HepG2 (cell line): ENCODE measurements around the gene GBA3. TPM values are rescaled to one million over a fixed set of nuclear protein-coding genes. Genes with fewer than 3 reads are reported as not detected.
A peak's percentile ranks its signal among the peaks of the same experiment; 100 is the strongest.

Source experiments
- ATAC-seq: fragments of 200-7000 bp; cut with Tn5 transposase; 3 replicates; pipeline ENCODE4 v1.9.1; 2020; ENCODE audit warnings: mild to moderate bottlenecking, moderate library complexity
- Bru-seq: library from RNA; stranded (reverse); fragments of 400-500 nt; gene quantifications from one replicate; lab custom pipeline; 2021; lab: Mats Ljungman, UMichigan
- BruChase-seq, 2 experiments: library from RNA; stranded (reverse); fragments of 400-500 nt; gene quantifications; one replicate each; lab custom pipeline; 2021; lab: Mats Ljungman, UMichigan
- BruUV-seq: library from RNA; stranded (reverse); fragments of 400-500 nt; replicated peaks from 2 replicates; lab custom pipeline; 2021; lab: Mats Ljungman, UMichigan
- CTCF ChIA-PET: fragments of 300-600 bp; formaldehyde crosslinking; extraction: SDS; loops from one replicate; lab custom pipeline; 2021; ENCODE audit warnings: low total read pairs, inconsistent platforms, low intra/inter-chr PET ratio; lab: Yijun Ruan, JAX
- POLR2A ChIA-PET: fragments of 350-600 bp; sonication (Branson Sonifier 250); formaldehyde crosslinking; loops from one replicate; lab custom pipeline; 2020; ENCODE audit warnings: antibody characterized with exemption, inconsistent platforms; lab: Yijun Ruan, JAX
- DNase-seq: peaks from one replicate; pipeline ENCODE4 v3.0.0-alpha.2; 2015; ENCODE audit warnings: low spot score
- FAIRE-seq: peaks from 3 replicates; lab custom pipeline; 2011; peaks lifted over from hg19 to GRCh38; lab: Jason Lieb, UNC
- H2AFZ ChIP-seq: one replicate; pipeline ENCODE4 v1.6.1; 2011; ENCODE audit warnings: low read length, inconsistent platforms
- H3K27ac ChIP-seq: fragments of 300-600 bp; 3 replicates; pipeline ENCODE4 v1.8.0; 2011; ENCODE audit warnings: mixed run types, mild to moderate bottlenecking, mixed read lengths, low read length, inconsistent platforms; ENCODE audit not compliant: insufficient read depth; ENCODE audit errors: extremely low read length
- H3K27me3 ChIP-seq, 2 experiments: fragments of 200-600 bp in 1 of 2; 2 replicates in 1 of 2; 3 replicates in 1 of 2; pipeline versions ENCODE4 v1.6.0 to v1.8.0; 2011; ENCODE audit warnings: low read length in 2 of 2, mild to moderate bottlenecking in 2 of 2, moderate library complexity in 2 of 2, inconsistent platforms in 1 of 2; ENCODE audit not compliant: insufficient read depth in 2 of 2, control insufficient read depth in 1 of 2
- H3K36me3 ChIP-seq, 2 experiments: fragments of 200-600 bp in 1 of 2; replicated peaks in 1 of 2; 2 replicates in 1 of 2; 3 replicates in 1 of 2; pipeline versions ENCODE4 v1.5.1 to v1.8.0; 2011; ENCODE audit warnings: low read length in 2 of 2, inconsistent platforms in 1 of 2; ENCODE audit not compliant: insufficient read depth in 2 of 2, control insufficient read depth in 1 of 2
- H3K4me1 ChIP-seq: 2 replicates; pipeline ENCODE4 v1.5.1; 2012; ENCODE audit warnings: low read length, inconsistent platforms; ENCODE audit not compliant: insufficient read depth
- H3K4me2 ChIP-seq: 2 replicates; pipeline ENCODE4 v1.6.0; 2011; ENCODE audit warnings: low read depth, low read length, inconsistent platforms
- H3K4me3 ChIP-seq, 3 experiments: fragments of 200-600 bp in 1 of 3; sonication (generic), shearing (Covaris generic) in 1 of 3; replicated peaks in 1 of 3; 2 replicates each; pipeline ENCODE4 v1.5.1; 2011 to 2016; ENCODE audit warnings: low read length in 3 of 3, inconsistent platforms in 2 of 3, low read depth in 2 of 3, mild to moderate bottlenecking in 2 of 3, control low read depth in 1 of 3, mixed read lengths in 1 of 3; ENCODE audit not compliant: insufficient read depth in 1 of 3
- H3K79me2 ChIP-seq: one replicate; pipeline ENCODE4 v1.6.1; 2011; ENCODE audit warnings: low read length, inconsistent platforms; ENCODE audit not compliant: insufficient read depth
- H3K9ac ChIP-seq: 2 replicates; pipeline ENCODE4 v1.6.0; 2011; ENCODE audit warnings: mild to moderate bottlenecking, low read depth, low read length, inconsistent platforms; ENCODE audit not compliant: insufficient read depth
- H3K9me3 ChIP-seq: 2 replicates; pipeline ENCODE4 v1.5.1; 2012; ENCODE audit warnings: mild to moderate bottlenecking, low read length
- H4K20me1 ChIP-seq: 2 replicates; pipeline ENCODE4 v1.6.0; 2011; ENCODE audit warnings: inconsistent platforms, mild to moderate bottlenecking, low read length, moderate library complexity; ENCODE audit not compliant: insufficient read depth
- FOSL2 ChIP-seq: sonication (generic); formaldehyde crosslinking; IDR thresholded peaks from 2 replicates; pipeline ENCODE4 v1.4.0; 2020; ENCODE audit warnings: missing genetic modification reagents
- FOXP1 ChIP-seq, 2 experiments: fragments of 450-650 bp in 1 of 2; IDR thresholded peaks; 2 replicates each; pipeline ENCODE4 v1.6.1; 2017 to 2018; ENCODE audit warnings: antibody characterized with exemption in 1 of 2
- IKZF4 ChIP-seq: sonication (generic); formaldehyde crosslinking; IDR thresholded peaks from 2 replicates; pipeline ENCODE4 v1.5.1; 2020; ENCODE audit warnings: borderline replicate concordance, mild to moderate bottlenecking, low read depth, missing genetic modification reagents; ENCODE audit errors: not compliant biosample characterization
- LRRFIP1 ChIP-seq: sonication (generic); formaldehyde crosslinking; conservative IDR thresholded peaks from 2 replicates; pipeline ENCODE4 v1.4.0; 2020; ENCODE audit warnings: missing genetic modification reagents
- PRMT3 ChIP-seq: sonication (generic); formaldehyde crosslinking; IDR thresholded peaks from 2 replicates; pipeline ENCODE4 v1.8.1; 2022; ENCODE audit warnings: low read depth, mild to moderate bottlenecking, moderate library complexity, missing genetic modification reagents, borderline replicate concordance
- SALL1 ChIP-seq: sonication (generic); formaldehyde crosslinking; IDR thresholded peaks from 2 replicates; pipeline ENCODE4 v1.8.0; 2022; ENCODE audit warnings: mild to moderate bottlenecking, missing genetic modification reagents
- ZNF282 ChIP-seq: fragments of 450-650 bp; IDR thresholded peaks from 2 replicates; pipeline ENCODE4 v1.6.1; 2018; ENCODE audit not compliant: partially characterized antibody
- ZNF564 ChIP-seq: sonication (generic); formaldehyde crosslinking; IDR thresholded peaks from 2 replicates; pipeline ENCODE4 v1.8.1; 2023; ENCODE audit warnings: mild to moderate bottlenecking, missing genetic modification reagents
- WGBS: methylation state at CpG from one replicate; pipeline ENCODE4 v1.1.6; 2017; ENCODE audit warnings: low lambda C conversion rate; 5-methylcytosine and 5-hydroxymethylcytosine counted together
- in situ Hi-C: cut with HindIII; loops from 2 replicates; pipeline ENCODE4 v1.10.0; 2017; ENCODE audit warnings: low pct_unique_long_range_greater_than_20kb; ENCODE audit not compliant: extremely low pct_ligation_motif_present
- intact Hi-C: fragments of 100-400 bp; cut with micrococcal nuclease; formaldehyde crosslinking; loops from one replicate; pipeline ENCODE4 v1.10.0; 2022; ENCODE audit not compliant: unreplicated experiment
- long read RNA-seq, 2 experiments: library from RNA in 1 of 2; library from polyadenylated mRNA in 1 of 2; stranded (forward) in 1 of 2; unstranded in 1 of 2; transcript quantifications; one replicate each; pipeline ENCODE4 v2.0.0, GENCODE V29; 2019 to 2022
- polyA minus RNA-seq, 3 experiments: library from RNA; depleted of rRNA, polyadenylated mRNA; stranded (reverse); fragments of >200 nt; gene quantifications; 2 replicates each; pipeline ENCODE4 v1.2.3, GENCODE V29; 2011; ENCODE audit warnings: low replicate concordance in 1 of 3
- polyA plus RNA-seq, 8 experiments: library from polyadenylated mRNA; depleted of rRNA in 3 of 8; stranded (reverse) in 7 of 8; unstranded in 1 of 8; fragments of >200 nt; fragmentation: Illumina TruSeq in 4 of 8; extraction: Trizol in 4 of 8; gene quantifications; 2 replicates each; pipeline versions ENCODE4 v1.2.1 to v1.2.3, GENCODE V29; 2011 to 2016; ENCODE audit warnings: low read depth in 4 of 8, missing spikeins in 1 of 8, mixed read lengths in 1 of 8; ENCODE audit not compliant: insufficient read depth in 1 of 8
- total RNA-seq, 5 experiments: library from RNA; depleted of rRNA; stranded (reverse); fragments of >200 nt; fragmentation: Illumina TruSeq; extraction: Trizol; gene quantifications; 2 replicates each; pipeline ENCODE4 v1.2.3, GENCODE V29; 2016; ENCODE audit warnings: low read depth in 1 of 5
- TF ChIP-seq, protein P1 (sequence below): sonication (generic); formaldehyde crosslinking; IDR thresholded peaks from 2 replicates; pipeline ENCODE4 v1.4.0; 2020; ENCODE audit warnings: missing genetic modification reagents

The GBA3 gene
- 0.15 and 0.18 TPM in 2 replicates for total RNA-seq (2016; rRNA removed; fragmentation: Illumina TruSeq; extraction: Trizol)
- total RNA-seq (2016; cell fraction: cytosol; rRNA removed; fragmentation: Illumina TruSeq; extraction: Trizol; ENCODE audit: low read depth) = 0.30 TPM in 1 of 2 replicates, not detected in the other
- total RNA-seq (2016; cell fraction: insoluble cytoplasmic fraction; rRNA removed; fragmentation: Illumina TruSeq; extraction: Trizol) = 0.11 and 0.13 TPM in 2 replicates
- 0.06 TPM in 1 of 2 replicates, not detected in the other for total RNA-seq (2016; cell fraction: membrane; rRNA removed; fragmentation: Illumina TruSeq; extraction: Trizol)
- total RNA-seq (2016; cell fraction: nucleus; rRNA removed; fragmentation: Illumina TruSeq; extraction: Trizol) = not detected in 2 replicates
- polyA plus RNA-seq (2011; rRNA removed) = 0.03 TPM in 1 of 2 replicates, not detected in the other
- 0.04 TPM in 1 of 2 replicates, not detected in the other for polyA plus RNA-seq (2011; cell fraction: cytosol; rRNA removed)
- polyA plus RNA-seq (2011; cell fraction: nucleus; rRNA removed) = not detected in 2 replicates
- 0.23 TPM in 1 of 2 replicates, not detected in the other for polyA plus RNA-seq (2012)
- polyA plus RNA-seq (2016; cell fraction: cytosol; fragmentation: Illumina TruSeq; extraction: Trizol; ENCODE audit: low read depth) = not detected in 2 replicates
- polyA plus RNA-seq (2016; cell fraction: insoluble cytoplasmic fraction; fragmentation: Illumina TruSeq; extraction: Trizol; ENCODE audit: low read depth) = 0.10 and 0.23 TPM in 2 replicates
- not detected in 2 replicates for polyA plus RNA-seq (2016; cell fraction: membrane; fragmentation: Illumina TruSeq; extraction: Trizol; ENCODE audit: low read depth)
- not detected in 2 replicates for polyA plus RNA-seq (2016; cell fraction: nucleus; fragmentation: Illumina TruSeq; extraction: Trizol; ENCODE audit: insufficient read depth, low read depth)
- not detected in 2 replicates for polyA minus RNA-seq (2011; rRNA and poly(A)+ RNA removed; ENCODE audit: low replicate concordance)
- not detected in 2 replicates for polyA minus RNA-seq (2011; cell fraction: cytosol; rRNA and poly(A)+ RNA removed)
- not detected in 2 replicates for polyA minus RNA-seq (2011; cell fraction: nucleus; rRNA and poly(A)+ RNA removed)
- percentile 8 among the genes with signal in this experiment for Bru-seq, nascent RNA
- percentile 5 among the genes with signal in this experiment for BruChase-seq, experiment 1, labeled RNA remaining after a 6-hour chase
- BruChase-seq, experiment 2, labeled RNA remaining after a 2-hour chase = percentile 7 among the genes with signal in this experiment
- long read RNA-seq, experiment 1, partial matches to known transcripts = 0 of 28 reads
- long read RNA-seq, experiment 1, other reads (novel, unspliced or antisense) = 28 of 28 reads
- long read RNA-seq, experiment 2 = 0 reads

- no peak within 1 kb of the TSS for H3K27ac ChIP-seq
- DNase-seq (no peak), FAIRE-seq (no peak), ATAC-seq (peak; percentile 67)
- H3K4me2 ChIP-seq = no peak within 1 kb of the TSS
- no peak within 1 kb of the TSS for H3K4me3 ChIP-seq
- no peak within 1 kb of the TSS for H2AFZ ChIP-seq
- peaks cover 17% of the 10 kb centered on the region; the same call in 1 of the 2 replicates for H3K4me1 ChIP-seq
- H4K20me1 ChIP-seq = no peaks in the 10 kb centered on the region
- 9% methylated on average over 1 of the region's 1 CpG for WGBS
- H3K79me2 ChIP-seq = no peaks in the 10 kb centered on the region
- BruUV-seq = no TSS peak
- intact Hi-C loops (loop anchor here (5.0 kb wide), 2 partner anchors 455 to 900 kb away; no protein-coding TSS in a partner anchor), in situ Hi-C loops (loop anchor here (5.0 to 10.0 kb wide), 2 partner anchors 280 to 908 kb away; no protein-coding TSS in a partner anchor)
- ChIA-PET CTCF (no interaction called here), POLR2A (no interaction called here)
- H3K9me3 ChIP-seq = no peaks in the 10 kb centered on the region
- no peak for TF ChIP-seq LRRFIP1 (CRISPR knock-in tag)
- no peak for TF ChIP-seq ZNF282
- no peak for TF ChIP-seq ZNF564 (CRISPR knock-in tag)
- TF ChIP-seq, protein P1, sequence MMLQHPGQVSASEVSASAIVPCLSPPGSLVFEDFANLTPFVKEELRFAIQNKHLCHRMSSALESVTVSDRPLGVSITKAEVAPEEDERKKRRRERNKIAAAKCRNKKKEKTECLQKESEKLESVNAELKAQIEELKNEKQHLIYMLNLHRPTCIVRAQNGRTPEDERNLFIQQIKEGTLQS (CRISPR knock-in tag) = no peak
- TF ChIP-seq FOXP1 (IDR thresholded peaks at IDR 0.05) = no peak
- TF ChIP-seq FOXP1 (CRISPR knock-in tag; IDR thresholded peaks at IDR 0.05) = peak; percentile 31; the same call in 1 of the 2 replicates
- TF ChIP-seq SALL1 = peak; percentile 21; the same call in 1 of the 2 replicates
- TF ChIP-seq PRMT3 (CRISPR knock-in tag) = no peak
- no peak for TF ChIP-seq FOSL2 (CRISPR knock-in tag)
- TF ChIP-seq IKZF4 (CRISPR knock-in tag) = no peak
- no peaks in the 10 kb centered on the region for H3K36me3 ChIP-seq
- no peaks in the 10 kb centered on the region for H3K27me3 ChIP-seq
- no peak within 1 kb of the TSS for H3K9ac ChIP-seq
Observed at GRCh38 chr4:22692736-22693135, at the start of gene GBA3. Gene GBA3 (plus strand): TSS chr4:22692937.
